HG03159 (cell line): ENCODE results near the gene EEF1A2.

ENCODE experiments used
- ATAC-seq: cut with Tn5 transposase; IDR thresholded peaks from one replicate; pipeline ENCODE4 v1.9.1; 2021; ENCODE audit warnings: mild to moderate bottlenecking, moderate library complexity; ENCODE audit not compliant: unreplicated experiment

The EEF1A2 gene

GRCh38 chr20:63537525-63538203 lies 38.8 kb upstream of the EEF1A2 start:
- peak; percentile 80 for ATAC-seq

GRCh38 chr20:63536997-63537524 lies 38.2 kb upstream of the EEF1A2 start, which contains the start of gene PTK6:
TSS of gene PTK6 (minus strand) at chr20:63537376. CDS start at chr20:63537314, 62 bp downstream.
- no peak for ATAC-seq

- ATAC-seq, result no peak
Measured at GRCh38 chr20:63536241-63536977, 37.5 kb upstream of the EEF1A2 start.

- ATAC-seq, result no peak
Measured at GRCh38 chr20:63534831-63535651, 36.2 kb upstream of the EEF1A2 start.

GRCh38 chr20:63534427-63534830 lies 35.5 kb upstream of the EEF1A2 start:
- no peak for ATAC-seq

GRCh38 chr20:63533871-63534393 lies 35.0 kb upstream of the EEF1A2 start:
- no peak for ATAC-seq

GRCh38 chr20:63533388-63533787 lies 34.5 kb upstream of the EEF1A2 start:
- ATAC-seq, result no peak

- no peak for ATAC-seq
Measured at GRCh38 chr20:63532449-63532971, 33.6 kb upstream of the EEF1A2 start.

GRCh38 chr20:63531686-63532448 lies 33.0 kb upstream of the EEF1A2 start:
- ATAC-seq, result no peak

- no peak for ATAC-seq
Measured at GRCh38 chr20:63530788-63531160, 31.9 kb upstream of the EEF1A2 start.

GRCh38 chr20:63529861-63530787 lies 31.2 kb upstream of the EEF1A2 start:
- ATAC-seq, result no peak

- ATAC-seq, result no peak
Measured at GRCh38 chr20:63529180-63529860, 30.4 kb upstream of the EEF1A2 start.

GRCh38 chr20:63527184-63527583 lies 28.3 kb upstream of the EEF1A2 start:
- ATAC-seq, result no peak

- ATAC-seq, result no peak
Measured at GRCh38 chr20:63525971-63526370, 27.1 kb upstream of the EEF1A2 start.

- no peak for ATAC-seq
Measured at GRCh38 chr20:63525185-63525584, 26.3 kb upstream of the EEF1A2 start.

- no peak for ATAC-seq
Measured at GRCh38 chr20:63522981-63523611, 24.2 kb upstream of the EEF1A2 start.

- ATAC-seq, result no peak
Measured at GRCh38 chr20:63522091-63522868, 23.4 kb upstream of the EEF1A2 start.
